HG03457 (cell line): Measurements from ENCODE around the gene HK3.

Experiments used
- ATAC-seq: cut with Tn5 transposase; IDR thresholded peaks from one replicate; pipeline ENCODE4 v1.9.1; 2021; ENCODE audit warnings: moderate number of reproducible peaks; ENCODE audit not compliant: unreplicated experiment

Gene HK3

DNA sequence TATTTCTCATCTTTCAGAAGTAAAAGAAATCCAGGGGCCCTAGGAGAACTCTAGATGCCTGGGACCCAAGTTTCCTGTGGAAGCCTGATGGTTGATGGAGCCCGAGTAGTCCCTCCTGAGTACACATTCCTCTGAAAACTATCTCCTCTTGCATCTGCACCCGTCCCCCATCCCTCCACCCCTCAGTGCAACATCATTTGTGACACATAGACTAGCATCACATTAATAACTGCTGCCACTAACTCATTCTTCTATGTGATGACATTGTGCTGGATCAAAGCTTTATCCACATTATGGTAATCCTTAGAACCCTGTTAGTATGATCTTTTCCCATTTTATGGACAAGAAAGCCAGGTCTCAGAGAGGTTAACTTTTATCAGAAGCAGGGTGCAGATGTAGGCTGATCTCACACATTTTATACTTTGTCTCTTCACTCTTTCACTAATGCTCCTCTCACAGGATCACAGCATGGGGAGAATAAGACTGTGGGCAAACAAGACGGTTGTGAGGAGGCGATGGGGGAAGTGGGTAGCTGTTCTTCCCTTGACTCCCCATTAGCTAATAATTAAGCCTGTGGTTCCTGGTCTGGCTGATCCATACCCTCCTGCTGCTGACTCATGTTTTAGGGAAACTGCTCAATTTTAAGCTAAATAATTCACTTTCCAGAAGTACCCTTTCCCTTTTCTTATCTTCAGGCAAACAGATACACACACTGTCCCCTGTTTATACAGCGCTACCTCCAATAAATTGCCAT lies 3.9 kb upstream of the HK3 start:
- no peak for ATAC-seq

DNA sequence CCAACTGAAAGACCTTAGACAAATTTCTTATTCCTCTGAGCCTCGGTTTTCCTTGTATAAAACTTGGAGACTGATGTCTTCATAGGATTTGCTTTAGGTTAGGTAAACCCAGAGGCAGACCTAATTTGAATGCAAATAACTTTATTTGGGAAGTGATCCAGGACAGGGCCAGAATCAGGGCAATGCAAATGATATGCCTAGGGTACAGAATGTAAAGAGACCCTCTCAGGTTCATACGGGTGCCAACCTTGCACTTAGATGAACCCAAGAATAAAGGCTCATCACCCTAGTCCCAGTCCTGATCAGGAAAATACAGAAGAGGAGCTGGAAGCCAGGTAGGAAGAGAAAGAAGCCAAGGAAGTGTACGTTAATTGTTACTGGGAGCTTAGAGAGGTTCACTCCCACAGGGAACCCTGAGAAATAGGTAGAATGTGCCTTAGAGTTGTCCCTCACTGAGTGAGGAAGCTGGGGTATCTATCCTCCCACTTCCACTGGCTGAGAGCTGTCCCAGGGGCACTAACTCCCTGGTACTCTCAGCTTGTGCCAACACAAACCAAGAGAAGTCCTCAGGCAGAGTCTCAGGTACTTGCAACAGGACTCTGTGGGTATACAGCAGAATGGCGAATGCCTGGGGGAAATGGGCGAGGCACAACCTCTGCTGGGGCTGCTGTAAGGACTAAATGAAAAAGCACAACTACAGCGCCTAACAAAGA lies 3.1 kb upstream of the HK3 start:
- ATAC-seq = no peak

DNA sequence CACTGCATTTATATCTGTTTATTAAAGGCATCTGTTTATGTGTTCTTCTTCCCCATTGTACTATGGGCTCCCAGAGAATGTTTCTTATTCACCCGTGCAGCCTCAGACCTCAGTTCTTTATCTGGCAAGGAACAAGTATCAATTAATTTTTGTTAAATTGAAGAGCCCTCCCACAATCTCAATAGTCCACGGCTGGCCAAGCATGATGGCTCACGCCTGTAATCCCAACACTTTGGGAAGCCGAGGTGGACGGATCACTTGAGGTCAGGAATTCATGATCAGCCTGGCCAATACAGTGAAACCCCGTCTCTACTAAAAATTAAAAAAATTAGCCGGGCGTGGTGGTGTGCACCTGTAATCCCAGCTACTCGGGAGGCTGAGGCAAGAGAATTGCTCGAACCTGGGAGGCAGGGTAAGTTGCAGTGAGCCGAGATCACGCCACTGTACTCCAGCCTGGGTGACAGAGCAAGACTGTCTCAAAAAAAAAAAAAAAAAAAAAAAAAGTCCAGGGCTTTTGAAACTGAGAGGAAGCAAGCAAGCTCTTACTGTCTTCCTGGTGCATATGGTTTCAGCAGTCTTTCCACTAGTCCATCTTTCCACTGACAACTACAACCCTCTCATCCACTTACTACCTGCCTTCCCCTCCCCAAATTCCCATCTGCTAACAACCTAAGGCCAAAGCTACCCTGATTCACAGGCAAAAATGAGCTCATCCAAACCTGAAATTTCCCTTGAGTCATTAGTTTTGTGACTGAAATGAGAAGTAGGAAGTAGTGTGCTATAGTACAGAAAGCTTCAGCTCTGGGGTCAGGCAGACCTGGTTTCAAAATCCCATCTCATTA lies 2.3 kb upstream of the HK3 start:
- ATAC-seq = no peak

GRCh38 chr5:176900780-176901204 lies 1.6 kb upstream of the HK3 start:
- ATAC-seq = no peak

DNA sequence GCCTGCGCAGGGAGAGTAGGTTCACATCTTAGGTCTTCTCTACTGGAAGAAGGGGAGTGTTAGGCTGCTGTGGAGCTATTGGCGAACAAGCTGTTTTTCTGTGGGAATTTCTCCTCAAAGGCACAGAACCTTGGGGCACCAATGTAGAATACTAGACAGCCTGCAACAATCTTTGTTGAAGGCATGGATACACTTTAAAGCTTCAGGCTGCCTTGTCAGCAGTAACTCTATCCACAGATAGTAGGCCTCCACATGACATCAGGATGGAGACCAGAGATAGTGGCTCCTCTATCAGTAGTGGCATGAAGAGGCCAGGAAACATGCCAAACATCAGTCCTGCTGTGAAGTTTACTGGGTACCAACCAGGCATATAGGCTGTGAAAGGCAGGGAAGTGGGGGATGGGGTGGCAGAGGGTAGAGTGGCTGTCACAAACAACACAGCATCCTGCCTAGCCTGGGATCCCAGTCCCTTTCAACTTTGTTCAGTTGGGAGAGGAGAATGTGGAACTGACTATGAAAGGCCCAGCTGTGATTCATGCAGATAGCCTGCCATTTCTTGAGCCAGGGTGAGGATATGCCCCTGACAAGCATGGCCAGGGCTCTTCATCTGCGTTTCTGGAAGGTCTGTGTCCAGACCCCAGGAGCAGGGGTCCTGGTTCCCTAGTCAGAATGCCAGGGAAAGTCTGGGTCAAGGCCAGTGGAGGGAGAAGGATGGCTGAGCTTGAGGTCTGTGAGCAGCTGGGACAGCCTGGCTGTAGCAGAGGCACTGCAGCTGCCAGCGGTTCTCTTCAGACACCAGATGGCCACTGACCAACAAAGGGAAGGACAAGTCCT lies 1.0 kb upstream of the HK3 start:
- ATAC-seq = no peak

- no peak for ATAC-seq
Observed at GRCh38 chr5:176897263-176897662, 1.9 kb downstream of the HK3 start.

DNA sequence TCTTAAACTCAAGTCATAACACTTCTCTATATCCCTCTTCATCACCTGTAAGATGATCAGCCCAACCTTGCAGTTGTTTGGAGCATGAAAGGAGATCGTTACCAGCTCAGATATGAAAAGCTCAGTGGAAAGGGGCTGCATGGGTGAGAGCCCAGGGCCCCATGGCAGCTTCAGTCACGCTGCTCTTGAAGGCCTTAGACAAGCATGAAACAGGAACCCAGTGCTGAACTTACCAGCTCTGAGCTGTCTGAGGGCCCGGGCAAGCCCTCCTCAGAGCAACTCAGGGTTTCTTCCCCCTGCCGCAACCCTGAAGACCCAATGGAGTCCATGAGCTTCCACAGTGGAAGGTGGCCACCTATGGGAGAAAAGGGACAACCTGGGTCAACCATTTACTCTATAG lies 3.3 kb downstream of the HK3 start:
- no peak for ATAC-seq

- no peak for ATAC-seq
Observed at GRCh38 chr5:176894298-176894697, 4.8 kb downstream of the HK3 start.

- no peak for ATAC-seq
Observed at GRCh38 chr5:176892663-176893062, 6.5 kb downstream of the HK3 start.

DNA sequence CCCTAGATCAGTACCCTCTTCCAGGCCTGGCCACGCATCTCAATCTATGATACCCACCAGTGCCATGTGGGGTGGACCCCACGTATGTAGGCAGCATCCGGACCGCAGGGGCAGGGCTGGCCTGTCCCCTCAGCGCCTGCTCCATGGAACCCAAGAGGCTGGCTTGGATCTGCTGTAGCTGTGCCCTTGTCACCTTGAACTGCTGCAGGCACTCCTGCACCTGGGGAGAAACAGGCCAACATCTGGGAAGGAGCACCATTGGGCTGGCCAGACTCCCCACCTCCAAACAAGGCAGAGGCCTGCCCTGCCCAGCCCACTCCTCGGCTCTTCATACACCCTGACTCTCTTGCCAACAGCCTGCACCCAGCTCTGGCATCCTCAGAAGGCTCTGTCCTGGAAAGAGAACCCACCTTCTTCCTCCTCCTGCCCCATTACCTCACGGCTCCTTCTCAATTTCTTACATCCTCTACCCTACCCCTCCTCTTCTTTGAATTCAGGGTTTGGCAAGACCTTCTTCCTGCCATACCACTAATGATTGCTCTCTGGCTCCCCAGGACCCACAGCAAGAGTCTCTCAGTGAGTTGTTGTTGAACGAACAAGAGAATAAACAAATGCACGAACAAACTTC lies 7.7 kb downstream of the HK3 start:
- ATAC-seq = no peak

GRCh38 chr5:176890455-176891330 lies 8.5 kb downstream of the HK3 start:
- ATAC-seq = no peak

GRCh38 chr5:176889321-176890280 lies 9.5 kb downstream of the HK3 start:
- ATAC-seq = no peak

DNA sequence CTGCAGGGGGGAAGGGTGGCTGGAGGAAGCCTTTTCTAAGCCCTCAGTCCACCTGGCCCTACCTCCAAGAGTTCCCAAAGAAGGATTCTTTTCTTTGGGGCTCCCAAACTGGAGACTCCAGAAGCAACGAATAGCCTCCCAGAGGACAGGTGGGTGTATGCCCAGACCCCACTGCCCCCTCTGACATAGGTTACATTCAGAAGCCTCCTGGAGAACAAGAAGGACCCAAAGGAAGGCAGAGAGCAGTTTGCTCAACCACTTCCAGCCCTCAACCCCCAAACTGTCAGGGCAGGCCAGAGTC lies 10.3 kb downstream of the HK3 start:
- ATAC-seq = no peak

DNA sequence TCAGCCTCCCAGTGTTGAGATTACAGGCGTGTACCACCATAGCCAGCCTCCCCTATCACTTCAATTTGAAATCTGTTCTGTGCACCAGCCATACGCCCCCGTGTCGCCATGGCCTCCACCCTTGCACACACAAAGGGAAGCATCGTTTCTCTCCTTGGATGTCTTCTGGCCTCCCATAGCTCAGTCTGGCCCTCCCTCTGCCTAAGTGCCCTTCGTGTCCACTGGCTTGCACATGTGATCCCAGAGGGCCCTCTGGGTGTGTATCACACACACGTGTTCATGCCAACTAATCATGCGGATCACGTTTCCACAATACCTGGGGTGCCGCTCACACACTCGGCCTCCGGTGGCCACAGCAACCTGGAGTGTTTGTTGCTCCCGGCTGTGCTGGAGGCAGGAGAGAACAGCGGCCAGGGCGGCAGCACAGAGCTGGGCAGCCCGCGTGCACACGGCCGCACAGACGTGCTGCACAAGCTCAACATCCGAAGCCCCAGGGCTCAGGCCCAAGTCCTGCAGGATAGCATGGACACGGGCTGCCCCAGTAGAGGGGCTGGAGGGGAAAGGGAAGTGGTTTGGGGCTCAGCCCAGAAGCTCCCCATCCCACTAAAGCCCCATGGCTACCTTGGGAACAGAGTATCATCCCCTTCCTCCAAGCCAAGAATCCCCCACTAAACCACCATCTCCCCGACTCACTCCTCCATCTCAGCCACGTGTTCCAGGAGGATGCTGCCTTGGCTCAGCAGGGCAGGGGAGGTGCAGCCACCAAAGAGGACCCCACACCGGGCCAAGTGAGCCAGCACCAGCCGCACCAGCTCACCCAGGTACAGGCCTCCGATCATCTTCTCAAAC lies 10.9 kb downstream of the HK3 start:
- ATAC-seq = no peak

DNA sequence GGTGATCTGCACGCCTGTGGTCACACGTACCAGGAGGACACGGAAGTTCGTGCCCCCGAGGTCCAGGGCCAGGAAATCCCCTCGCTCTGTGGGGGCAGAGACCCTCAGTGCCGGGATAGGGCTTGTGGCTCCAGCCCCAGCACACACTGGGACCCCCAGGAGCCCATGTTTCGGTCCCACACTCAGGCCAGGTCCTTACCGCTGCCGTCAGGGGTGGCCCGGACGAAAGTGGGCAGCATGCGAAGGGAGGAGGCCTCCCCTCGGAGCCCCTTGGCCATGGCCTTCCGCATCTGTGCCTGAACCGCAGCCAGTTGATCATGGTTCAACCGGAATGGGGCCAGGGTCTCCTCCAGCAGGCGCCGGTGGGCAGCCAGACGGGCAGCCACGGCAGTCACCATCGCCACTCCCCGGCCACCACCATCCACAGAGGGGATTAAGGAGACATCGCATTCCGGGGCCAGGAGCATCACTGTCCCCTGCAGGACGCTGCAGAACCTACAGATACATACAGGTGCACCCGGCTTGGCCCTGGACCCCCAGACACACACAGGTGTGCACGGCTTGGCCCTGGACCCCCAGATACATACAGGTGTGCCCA lies 11.8 kb downstream of the HK3 start:
- ATAC-seq = no peak

DNA sequence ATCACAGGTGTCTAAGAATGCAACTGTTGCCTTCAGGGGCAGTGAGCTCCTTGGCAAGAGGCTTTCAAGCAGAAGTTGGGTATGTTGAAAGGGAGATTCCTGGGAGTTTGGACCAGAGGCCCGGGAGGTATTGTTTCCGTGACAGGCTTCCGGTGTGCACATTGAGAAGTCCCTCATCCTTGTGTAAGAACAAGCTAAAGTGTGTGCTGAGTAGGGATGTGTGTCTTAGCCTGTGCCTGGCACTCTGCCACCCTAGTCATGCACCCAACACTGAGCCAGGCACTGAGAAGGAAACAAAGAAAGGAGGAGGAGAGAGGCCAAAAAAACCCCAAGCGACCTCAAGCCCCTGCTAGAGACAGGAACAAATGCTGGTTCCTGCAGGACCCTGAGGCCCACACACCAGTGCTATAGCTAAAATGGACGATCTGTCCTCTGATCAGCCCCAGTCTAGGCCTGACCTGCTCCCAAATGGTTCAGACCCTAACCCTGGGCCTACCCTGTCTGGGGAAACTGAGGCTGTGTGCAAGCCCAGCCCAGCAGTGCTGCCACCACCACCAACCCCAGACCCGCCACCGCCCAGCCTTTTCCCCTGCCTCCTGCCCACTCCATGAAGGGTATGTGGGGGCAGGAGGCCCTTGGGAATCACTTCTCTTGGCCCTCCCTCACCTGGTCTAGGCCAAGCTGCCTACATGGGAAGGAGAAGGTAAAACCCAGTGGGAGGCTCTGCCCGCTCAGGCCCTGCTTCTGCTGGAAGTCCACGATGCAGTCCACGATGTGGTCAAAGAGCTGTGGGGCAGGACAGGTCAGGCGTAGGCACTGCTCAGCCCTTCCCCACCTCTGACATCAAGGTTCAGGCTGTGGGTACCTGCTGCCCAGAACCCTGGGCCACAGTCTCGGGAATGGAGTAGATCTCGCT lies 12.6 kb downstream of the HK3 start:
- no peak for ATAC-seq
